ENCODE measurements around the gene KLHL29.

GRCh38 chr2:23687214-23687613, 302.2 kb downstream of the KLHL29 start:
- TF ChIP-seq POLR2A (IDR thresholded peaks at IDR 0.05; ENCODE audit: extremely low read depth, insufficient read length) (no peak), CTCF (IDR thresholded peaks at IDR 0.05; ENCODE audit: low read depth, low read length) (no peak), MAX (IDR thresholded peaks at IDR 0.05; ENCODE audit: low read depth, low read length) (no peak), MYC (IDR thresholded peaks at IDR 0.05; ENCODE audit: low read depth, low read length) (no peak)

All from NB4 (cell line).